ENCODE data around the gene PCSK2. TPM values are rescaled to one million over a fixed set of nuclear protein-coding genes. Genes with fewer than 3 reads are reported as not detected.

Gene PCSK2
- total RNA-seq, 1 donor from 2014 or later, result 0.74 TPM

- TF ChIP-seq CTCF (IDR thresholded peaks at IDR 0.05; ENCODE audit: borderline replicate concordance), result no peak
- Histone ChIP-seq H3K36me3 (no peaks in the 10 kb centered on the region), H3K27me3 (ENCODE audit: low read depth) (peaks cover 38% of the 10 kb centered on the region), H3K4me1 (no peaks in the 10 kb centered on the region), H3K9me3 (replicated peaks) (no peaks in the 10 kb centered on the region), H3K4me3 (no peak overlapping the region), H3K27ac (replicated peaks) (no peak overlapping the region)
- no peak for DNase-seq
- intact Hi-C loops (cut with micrococcal nuclease), result no loop called here
Measured at GRCh38 chr20:17407550-17407949, 180.7 kb downstream of the PCSK2 start.

- intact Hi-C loops (cut with micrococcal nuclease), result no loop called here
- peaks cover 37% of the 10 kb centered on the region for H3K27me3 ChIP-seq (ENCODE audit: low read depth)
- no peak overlapping the region for H3K4me3 ChIP-seq
- TF ChIP-seq CTCF (IDR thresholded peaks at IDR 0.05; ENCODE audit: borderline replicate concordance), result no peak
- H3K36me3 ChIP-seq, result no peaks in the 10 kb centered on the region
- peaks cover 21% of the 10 kb centered on the region for H3K9me3 ChIP-seq (replicated peaks)
- H3K27ac ChIP-seq (replicated peaks), result no peak overlapping the region
- H3K4me1 ChIP-seq, result no peaks in the 10 kb centered on the region
- DNase-seq, result no peak
Measured at GRCh38 chr20:17417225-17417624, 190.4 kb downstream of the PCSK2 start.

GRCh38 chr20:17418737-17419136 lies 191.9 kb downstream of the PCSK2 start:
- Histone ChIP-seq H3K36me3 (no peaks in the 10 kb centered on the region), H3K27me3 (ENCODE audit: low read depth) (peaks cover 37% of the 10 kb centered on the region), H3K4me3 (no peak overlapping the region), H3K9me3 (replicated peaks) (peaks cover 21% of the 10 kb centered on the region), H3K27ac (replicated peaks) (no peak overlapping the region), H3K4me1 (no peaks in the 10 kb centered on the region)
- DNase-seq, result no peak
- TF ChIP-seq CTCF (IDR thresholded peaks at IDR 0.05; ENCODE audit: borderline replicate concordance), result no peak
- intact Hi-C loops (cut with micrococcal nuclease), result no loop called here

- DNase-seq, result no peak
- no peak for TF ChIP-seq CTCF (IDR thresholded peaks at IDR 0.05; ENCODE audit: borderline replicate concordance)
- Histone ChIP-seq H3K27ac (replicated peaks) (no peak overlapping the region), H3K36me3 (no peaks in the 10 kb centered on the region), H3K27me3 (ENCODE audit: low read depth) (peaks cover 40% of the 10 kb centered on the region), H3K4me3 (no peak overlapping the region), H3K9me3 (replicated peaks) (peaks cover 16% of the 10 kb centered on the region), H3K4me1 (no peaks in the 10 kb centered on the region)
- intact Hi-C loops (cut with micrococcal nuclease), result no loop called here
Measured at GRCh38 chr20:17419479-17420041, 192.7 kb downstream of the PCSK2 start.

- TF ChIP-seq CTCF (IDR thresholded peaks at IDR 0.05; ENCODE audit: borderline replicate concordance), result no peak
Measured at GRCh38 chr20:17421493-17421892, 194.7 kb downstream of the PCSK2 start.

More at GRCh38 chr20:17421493-17421892, 194.7 kb downstream of the PCSK2 start:
- Histone ChIP-seq H3K36me3 (no peaks in the 10 kb centered on the region), H3K4me3 (no peak overlapping the region), H3K27ac (replicated peaks) (no peak overlapping the region), H3K4me1 (no peaks in the 10 kb centered on the region), H3K27me3 (ENCODE audit: low read depth) (peaks cover 40% of the 10 kb centered on the region), H3K9me3 (replicated peaks) (peaks cover 2% of the 10 kb centered on the region)
- DNase-seq, result no peak
- intact Hi-C loops (cut with micrococcal nuclease), result no loop called here
